Adipocyte (in vitro differentiated cells): ENCODE results near the gene MBD5.

Source experiments
- DNase-seq: peaks from one replicate; pipeline ENCODE4 v3.0.0-alpha.2; 2015; ENCODE audit warnings: low read depth
- H3K27me3 ChIP-seq: replicated peaks from 2 replicates; pipeline ENCODE4 v1.7.0; 2013; ENCODE audit warnings: mild to moderate bottlenecking, low read length, moderate library complexity; ENCODE audit not compliant: control insufficient read depth, insufficient read depth
- H3K36me3 ChIP-seq: 2 replicates; pipeline ENCODE4 v1.7.0; 2013; ENCODE audit warnings: low read length, mild to moderate bottlenecking, moderate library complexity; ENCODE audit not compliant: control insufficient read depth, insufficient read depth, severe bottlenecking
- H3K4me1 ChIP-seq: 2 replicates; pipeline ENCODE4 v1.7.0; 2013; ENCODE audit warnings: mild to moderate bottlenecking, low read length, moderate library complexity; ENCODE audit not compliant: control insufficient read depth, insufficient read depth
- H3K4me3 ChIP-seq: 2 replicates; pipeline ENCODE4 v1.7.0; 2013; ENCODE audit warnings: mild to moderate bottlenecking, low read length, moderate library complexity
- H3K9ac ChIP-seq: 2 replicates; pipeline ENCODE4 v1.7.0; 2013; ENCODE audit warnings: mild to moderate bottlenecking, low read length, moderate library complexity
- H3K9me3 ChIP-seq: 2 replicates; pipeline ENCODE4 v1.7.0; 2013; ENCODE audit warnings: mild to moderate bottlenecking, low read length, moderate library complexity; ENCODE audit not compliant: control insufficient read depth

The MBD5 gene

DNA sequence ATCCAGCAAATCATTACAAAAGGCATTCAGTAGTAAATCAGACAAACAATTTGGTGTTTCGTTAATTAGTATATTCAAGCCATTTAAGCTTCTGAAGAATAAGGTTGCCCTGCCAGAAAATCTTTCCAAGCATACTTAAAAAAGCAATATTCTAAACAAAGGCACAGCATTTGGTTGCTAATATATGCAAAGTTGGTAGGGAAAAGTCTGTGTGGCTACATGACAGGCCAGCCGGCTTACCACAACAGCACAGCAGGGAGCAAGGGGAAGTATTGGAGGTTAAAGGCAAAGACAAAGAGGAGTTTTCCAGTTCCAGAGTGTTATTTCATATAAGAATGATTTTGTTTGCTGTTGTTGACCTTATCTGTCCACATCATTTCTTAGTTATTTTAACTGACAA lies 282.3 kb downstream of the MBD5 start:
- Histone ChIP-seq H3K9ac (no peak overlapping the region), H3K36me3 (no peaks in the 10 kb centered on the region), H3K4me3 (no peak overlapping the region), H3K9me3 (no peaks in the 10 kb centered on the region), H3K27me3 (no peaks in the 10 kb centered on the region), H3K4me1 (peaks cover 22% of the 10 kb centered on the region)
- no peak for DNase-seq

DNA sequence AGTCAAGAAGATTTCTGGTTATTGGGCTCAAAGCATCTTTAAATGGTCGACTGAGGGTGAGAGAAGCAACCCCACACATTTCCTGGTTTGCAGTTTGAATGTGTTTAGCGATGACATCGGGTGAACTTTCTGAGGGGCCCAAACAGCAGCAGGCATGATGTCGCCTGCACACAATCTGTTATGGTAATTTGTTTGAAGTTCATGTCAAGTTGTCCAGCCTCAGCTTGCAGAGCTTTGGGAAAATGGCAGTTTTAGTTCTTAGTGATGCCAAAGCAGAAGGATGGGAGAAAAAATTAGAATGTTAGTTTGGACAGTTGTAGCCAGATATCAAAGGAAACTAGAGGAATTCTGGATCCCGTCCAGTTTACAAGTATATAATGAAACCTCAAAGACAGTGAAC lies 284.6 kb downstream of the MBD5 start:
- Histone ChIP-seq H3K27me3 (no peaks in the 10 kb centered on the region), H3K4me3 (no peak overlapping the region), H3K9ac (no peak overlapping the region), H3K4me1 (peaks cover 10% of the 10 kb centered on the region), H3K36me3 (no peaks in the 10 kb centered on the region), H3K9me3 (no peaks in the 10 kb centered on the region)
- DNase-seq: no peak

GRCh38 chr2:148306027-148306426 lies 285.1 kb downstream of the MBD5 start:
- H3K9me3 ChIP-seq: no peaks in the 10 kb centered on the region
- peaks cover 4% of the 10 kb centered on the region for H3K4me1 ChIP-seq
- no peaks in the 10 kb centered on the region for H3K27me3 ChIP-seq
- H3K36me3 ChIP-seq: no peaks in the 10 kb centered on the region
- DNase-seq: no peak
- H3K9ac ChIP-seq: no peak overlapping the region
- no peak overlapping the region for H3K4me3 ChIP-seq

DNA sequence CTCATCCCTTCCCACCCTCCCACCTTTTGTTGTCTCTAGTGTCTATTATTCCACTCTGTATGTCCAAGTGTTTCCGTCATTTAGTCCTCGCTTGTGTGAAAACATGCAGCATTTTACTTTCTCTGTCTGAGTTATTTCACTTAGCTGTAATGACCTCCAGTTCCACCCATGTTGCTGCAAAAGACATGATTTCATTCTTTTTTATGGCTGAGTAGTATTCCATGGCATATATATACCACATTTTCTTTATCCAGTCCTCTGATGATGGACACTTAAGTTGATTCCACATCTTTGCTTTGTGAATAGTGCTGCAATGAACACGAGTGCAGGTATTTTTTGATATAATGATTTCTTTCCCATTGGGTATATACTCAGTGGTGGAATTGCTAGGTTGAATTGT lies 296.7 kb downstream of the MBD5 start:
- H3K9me3 ChIP-seq: no peaks in the 10 kb centered on the region
- DNase-seq: no peak
- no peak overlapping the region for H3K4me3 ChIP-seq
- no peak overlapping the region for H3K9ac ChIP-seq
- H3K36me3 ChIP-seq: no peaks in the 10 kb centered on the region
- H3K27me3 ChIP-seq: no peaks in the 10 kb centered on the region
- no peaks in the 10 kb centered on the region for H3K4me1 ChIP-seq

GRCh38 chr2:148338541-148338940 lies 317.6 kb downstream of the MBD5 start:
- no peak overlapping the region for H3K9ac ChIP-seq
- H3K4me3 ChIP-seq: no peak overlapping the region
- peak; percentile 53 for DNase-seq
- H3K9me3 ChIP-seq: peaks cover 5% of the 10 kb centered on the region
- peaks cover 7% of the 10 kb centered on the region for H3K4me1 ChIP-seq
- no peaks in the 10 kb centered on the region for H3K27me3 ChIP-seq
- peaks cover 14% of the 10 kb centered on the region for H3K36me3 ChIP-seq

- Histone ChIP-seq H3K4me3 (no peak overlapping the region), H3K9me3 (peaks cover 5% of the 10 kb centered on the region), H3K36me3 (peaks cover 7% of the 10 kb centered on the region), H3K9ac (no peak overlapping the region), H3K4me1 (peaks cover 7% of the 10 kb centered on the region), H3K27me3 (no peaks in the 10 kb centered on the region)
- no peak for DNase-seq
These were observed 321.2 kb downstream of the MBD5 start for GRCh38 chr2:148342086-148342485.

- Histone ChIP-seq H3K9me3 (no peaks in the 10 kb centered on the region), H3K4me3 (peak overlapping the region; percentile 35), H3K27me3 (no peaks in the 10 kb centered on the region), H3K4me1 (peaks cover 12% of the 10 kb centered on the region), H3K36me3 (no peaks in the 10 kb centered on the region), H3K9ac (peak overlapping the region; percentile 11)
- DNase-seq: peak; percentile 54
These were observed 329.3 kb downstream of the MBD5 start for GRCh38 chr2:148350199-148350598.

GRCh38 chr2:148351437-148352143 lies 330.7 kb downstream of the MBD5 start:
- H3K36me3 ChIP-seq: no peaks in the 10 kb centered on the region
- H3K27me3 ChIP-seq: no peaks in the 10 kb centered on the region
- no peaks in the 10 kb centered on the region for H3K9me3 ChIP-seq
- no peak for DNase-seq
- H3K4me3 ChIP-seq: no peak overlapping the region
- H3K9ac ChIP-seq: no peak overlapping the region
- peaks cover 12% of the 10 kb centered on the region for H3K4me1 ChIP-seq

- Histone ChIP-seq H3K27me3 (no peaks in the 10 kb centered on the region), H3K4me3 (no peak overlapping the region), H3K4me1 (no peaks in the 10 kb centered on the region), H3K36me3 (no peaks in the 10 kb centered on the region), H3K9ac (no peak overlapping the region), H3K9me3 (no peaks in the 10 kb centered on the region)
- no peak for DNase-seq
These were observed 337.5 kb downstream of the MBD5 start for GRCh38 chr2:148358375-148358774.

DNA sequence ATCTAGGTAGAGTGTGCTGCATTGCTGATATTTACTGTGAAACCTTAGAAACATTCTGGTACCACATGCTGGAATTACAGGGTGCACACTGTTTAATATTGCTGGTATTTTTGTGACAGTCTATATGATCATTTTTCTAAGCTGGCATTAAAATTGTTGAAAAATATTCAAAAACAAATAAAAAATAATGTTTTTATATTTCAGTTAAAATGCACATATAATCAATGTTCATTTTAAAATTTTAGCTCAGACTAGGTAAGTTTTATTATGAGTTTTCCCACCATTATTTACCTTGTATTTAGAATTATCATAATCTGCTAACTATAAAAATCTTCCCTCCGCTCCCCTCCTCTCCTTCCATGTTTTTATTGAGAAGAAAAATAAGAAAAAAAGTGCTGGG lies 339.8 kb downstream of the MBD5 start:
- no peak for DNase-seq
- H3K27me3 ChIP-seq: no peaks in the 10 kb centered on the region
- H3K4me1 ChIP-seq: no peaks in the 10 kb centered on the region
- H3K9me3 ChIP-seq: no peaks in the 10 kb centered on the region
- no peak overlapping the region for H3K9ac ChIP-seq
- no peak overlapping the region for H3K4me3 ChIP-seq
- H3K36me3 ChIP-seq: no peaks in the 10 kb centered on the region

- no peak overlapping the region for H3K9ac ChIP-seq
- no peak for DNase-seq
- H3K36me3 ChIP-seq: no peaks in the 10 kb centered on the region
- no peaks in the 10 kb centered on the region for H3K9me3 ChIP-seq
- no peaks in the 10 kb centered on the region for H3K4me1 ChIP-seq
- no peaks in the 10 kb centered on the region for H3K27me3 ChIP-seq
- H3K4me3 ChIP-seq: no peak overlapping the region
These were observed 341.4 kb downstream of the MBD5 start for GRCh38 chr2:148362144-148362796.
